ENCODE results near the gene ELF4.

- peak; percentile 52 to 81 (median 78) for TF ChIP-seq CTCF (IDR thresholded peaks at IDR 0.05)
- no peak for TF ChIP-seq POLR2A (IDR thresholded peaks at IDR 0.05)
Measured at GRCh38 chrX:130028196-130028595, 82.1 kb downstream of the ELF4 start.

All from right lobe of liver (tissue), 4 donors.